Left ventricle myocardium inferior (tissue), 1 donor: Measurements from ENCODE around the gene KCTD7. TPM values are rescaled to one million over a fixed set of nuclear protein-coding genes. Genes with fewer than 3 reads are reported as not detected.

Experiments used
- DNase-seq: peaks from one replicate; pipeline ENCODE4 v3.0.0-alpha.2; 2020
- H3K27ac ChIP-seq: fragments of 200-600 bp; replicated peaks from 2 replicates; pipeline ENCODE4 v1.8.0; 2021
- H3K27me3 ChIP-seq: fragments of 200-600 bp; 2 replicates; pipeline ENCODE4 v1.8.0; 2021; ENCODE audit warnings: low read depth
- H3K36me3 ChIP-seq: fragments of 200-600 bp; 2 replicates; pipeline ENCODE4 v1.8.0; 2021
- H3K4me1 ChIP-seq: fragments of 200-600 bp; 2 replicates; pipeline ENCODE4 v1.8.0; 2021
- H3K4me3 ChIP-seq: fragments of 200-600 bp; 2 replicates; pipeline ENCODE4 v1.8.0; 2021; ENCODE audit warnings: mild to moderate bottlenecking, moderate library complexity
- H3K9me3 ChIP-seq: fragments of 200-600 bp; replicated peaks from 2 replicates; pipeline ENCODE4 v1.8.0; 2021
- CTCF ChIP-seq: fragments of 200-600 bp; IDR thresholded peaks from 2 replicates; pipeline ENCODE4 v1.8.0; 2021; ENCODE audit warnings: antibody characterized with exemption, mild to moderate bottlenecking, borderline replicate concordance
- intact Hi-C: fragments of 100-400 bp; cut with micrococcal nuclease; formaldehyde crosslinking; loops from one replicate; pipeline ENCODE4 v1.11.0; 2022
- total RNA-seq: library from RNA; stranded (reverse); fragmentation: NEBNext Ultra II Directional; extraction: Animal tissue kit (Norgen Biotek cat#: 25700); gene quantifications from one replicate; pipeline ENCODE4 v1.2.1, GENCODE V29; 2021
- donor health status: DM: no; HTN: yes; CAD: no; lungs with severe emphysema.

The KCTD7 gene
- total RNA-seq, 1 donor from 2014 or later = 10.8 TPM

- Histone ChIP-seq H3K9me3 (peaks cover 8% of the 10 kb centered on the region), H3K4me3 (no peak overlapping the region), H3K27me3 (no peaks in the 10 kb centered on the region), H3K27ac (no peak overlapping the region), H3K36me3 (peaks cover 5% of the 10 kb centered on the region), H3K4me1 (no peaks in the 10 kb centered on the region)
- TF ChIP-seq CTCF = no peak
- DNase-seq = no peak
- intact Hi-C loops = no loop called here
Observed at GRCh38 chr7:66689081-66689480, 60.4 kb downstream of the KCTD7 start.

- no peaks in the 10 kb centered on the region for H3K27me3 ChIP-seq
- no peak overlapping the region for H3K27ac ChIP-seq
- peaks cover 9% of the 10 kb centered on the region for H3K4me1 ChIP-seq
- H3K4me3 ChIP-seq = no peak overlapping the region
- peaks cover 4% of the 10 kb centered on the region for H3K9me3 ChIP-seq
- H3K36me3 ChIP-seq = peaks cover 5% of the 10 kb centered on the region
- TF ChIP-seq CTCF = no peak
- intact Hi-C loops = no loop called here
- DNase-seq = no peak
Observed at GRCh38 chr7:66693331-66693730, 64.7 kb downstream of the KCTD7 start.

Other genes with a start within 250 kb of the KCTD7 start
- gene RABGEF1, start 111.9 kb downstream of the KCTD7 start, total RNA-seq = 17.4 TPM